ENCODE results near the gene TRIM31. TPM values are rescaled to one million over a fixed set of nuclear protein-coding genes. Genes with fewer than 3 reads are reported as not detected.

The TRIM31 gene
- not detected in 2 replicates for total RNA-seq

DNA sequence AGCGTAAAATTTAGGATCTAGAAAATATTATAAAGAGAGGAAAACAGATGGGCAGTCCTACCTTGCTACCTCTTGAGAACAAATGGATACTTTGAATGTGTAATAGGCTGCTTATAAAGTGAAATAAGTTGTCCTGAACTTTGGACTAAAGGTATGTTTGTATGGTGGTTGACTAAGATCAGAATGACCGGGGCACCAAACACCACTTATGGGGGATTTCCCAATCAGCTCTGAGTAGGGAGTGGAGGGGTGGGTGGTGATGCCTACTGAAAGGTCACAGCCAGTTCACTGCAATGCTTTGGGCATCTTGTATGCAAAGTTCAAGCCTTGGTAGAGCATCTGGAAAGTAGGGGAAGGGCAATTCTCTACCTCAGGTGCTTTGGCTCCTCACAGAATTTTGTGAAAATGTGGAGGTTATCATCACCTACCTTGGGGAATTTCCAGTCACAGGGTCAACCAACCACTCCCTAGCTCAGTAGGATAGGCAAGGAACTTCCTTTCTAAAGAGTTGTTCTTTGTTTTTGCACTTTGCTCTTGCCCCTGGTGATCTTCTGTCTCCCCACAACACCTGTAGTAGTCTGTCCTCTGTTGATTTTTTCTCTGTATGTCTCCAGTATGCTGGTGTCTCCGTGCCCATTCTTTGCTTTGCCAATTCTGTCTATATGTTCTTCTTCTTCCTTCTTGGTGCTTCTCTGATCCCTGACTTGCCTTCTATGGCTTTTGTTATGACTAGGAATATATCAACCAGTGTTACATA is at the start of gene TRIM31:
TSS of gene TRIM31 (minus strand) at position 88 of the 757 bp plus-strand sequence. CDS start 285 bp downstream, outside the sequence.

DNA sequence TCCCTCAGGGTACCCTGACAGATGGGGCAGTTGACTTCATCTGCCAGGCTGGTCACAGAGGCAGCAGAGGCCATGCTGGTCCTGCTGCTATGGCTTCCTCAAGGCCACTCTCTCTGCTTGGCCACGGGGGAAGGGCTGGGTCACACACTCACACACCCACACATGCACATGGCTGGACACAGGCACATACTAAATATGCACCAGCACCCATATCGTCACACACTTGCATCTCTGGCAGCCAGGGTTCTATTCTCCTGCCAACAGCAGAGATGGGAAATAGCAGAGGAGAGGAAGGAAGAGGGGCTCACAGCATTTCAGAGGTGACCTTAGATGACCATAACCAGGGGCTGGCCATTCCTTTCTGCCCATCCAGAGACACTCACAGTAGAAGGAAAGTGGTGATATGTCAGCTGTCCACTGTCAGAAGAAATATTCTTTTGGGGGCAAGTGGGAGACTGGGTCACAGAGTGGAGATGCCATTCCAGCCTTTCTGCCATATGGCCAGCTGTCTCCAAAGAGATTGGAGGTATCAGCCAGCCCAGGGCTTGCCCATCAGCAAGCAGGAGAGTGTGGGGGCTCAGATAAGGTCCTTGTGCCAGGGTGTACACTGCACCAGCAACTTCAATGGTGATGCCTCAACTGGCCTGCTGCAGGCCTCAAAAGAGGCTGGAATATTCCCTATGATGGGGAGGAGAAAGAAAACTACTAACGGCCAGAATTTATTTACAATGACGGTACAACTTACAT is 48.1 kb upstream of the TRIM31 start, which contains the start of gene TRIM10:
TSS of gene TRIM10 (minus strand) at position 427 of the 747 bp plus-strand sequence. CDS start at position 74, 353 bp downstream.

DNA sequence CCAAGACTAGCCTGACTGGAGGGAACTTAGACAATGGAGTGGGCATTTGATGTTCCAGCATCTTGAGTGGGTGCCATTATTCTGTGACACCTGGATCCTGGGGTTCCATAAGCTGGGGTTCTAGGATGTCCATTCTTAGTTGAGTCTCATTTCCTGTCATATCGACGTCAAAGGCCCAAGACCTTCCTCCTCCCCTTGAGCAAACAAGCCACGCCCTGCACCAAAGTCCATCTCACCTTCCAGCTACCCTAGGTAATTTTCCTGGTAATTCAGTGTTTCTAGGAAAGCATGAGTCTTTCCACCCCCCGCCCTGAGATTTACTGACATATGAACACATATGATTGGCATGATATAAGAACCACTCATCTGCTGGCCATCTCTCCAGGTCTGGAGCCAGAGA is 22.9 kb upstream of the TRIM31 start, which contains the start of gene TRIM40:
TSS of gene TRIM40 (plus strand) at position 384 of the 400 bp plus-strand sequence. CDS start 897 bp downstream, outside the sequence.

GRCh38 chr6:30075094-30075789 is 37.6 kb downstream of the TRIM31 start, which contains the start of gene RNF39:
RNF39 (minus strand) TSS chr6:30075769; CDS start chr6:30075585, 184 bp downstream.

DNA sequence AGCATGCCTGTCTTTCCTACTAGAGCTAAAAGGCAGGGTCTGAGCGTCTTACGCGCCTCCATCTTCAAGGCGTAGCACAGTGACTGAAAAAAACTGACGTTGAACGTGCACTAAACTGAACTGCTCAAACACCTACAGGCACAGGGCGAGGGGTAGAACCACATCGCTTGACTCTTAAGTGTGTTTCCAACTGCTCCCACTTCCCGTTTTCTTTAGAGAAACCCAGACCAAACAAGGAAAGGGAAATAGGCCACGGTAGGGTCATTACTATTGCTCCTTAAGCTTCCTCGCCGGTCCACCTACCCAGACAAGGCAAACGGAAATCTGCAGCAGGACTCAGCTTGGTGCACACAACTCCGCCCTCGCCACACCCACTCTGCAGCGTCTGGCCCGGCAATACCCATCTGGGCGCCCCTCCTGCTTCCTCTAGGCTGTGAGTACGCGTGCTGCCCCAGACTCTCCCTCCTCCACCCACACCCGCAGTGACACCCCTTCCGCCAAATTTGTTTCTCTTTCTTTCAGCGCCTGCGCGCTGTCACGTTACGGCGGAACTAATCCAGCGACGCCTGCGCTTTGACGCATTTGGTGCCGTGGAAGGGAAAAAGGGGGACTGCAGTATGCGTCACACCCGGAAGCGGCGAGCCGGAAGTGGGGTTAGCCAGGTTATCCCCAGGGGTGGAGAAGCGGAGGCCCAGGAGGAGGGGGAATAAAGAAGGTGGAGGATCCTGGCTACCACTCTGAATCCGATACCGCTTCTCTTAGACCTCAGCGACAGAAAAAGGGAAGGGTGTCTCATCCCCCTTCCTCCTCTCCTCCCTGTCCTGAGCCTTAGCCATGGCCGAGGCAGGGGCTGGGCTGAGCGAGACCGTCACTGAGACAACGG is 46.1 kb downstream of the TRIM31 start, which contains the start of gene PPP1R11:
TSS of gene PPP1R11 (plus strand) at position 622 of the 883 bp plus-strand sequence. CDS start at position 835, 213 bp downstream.

GRCh38 chr6:30061092-30061857 is 51.6 kb downstream of the TRIM31 start, which contains the start of gene POLR1H:
POLR1H (plus strand) TSS chr6:30061265; CDS start chr6:30061525, 260 bp downstream.

Other genes starting within 250 kb of the TRIM31 start
- gene HLA-A, start 170.6 kb downstream of the TRIM31 start, total RNA-seq = 592 and 1,002 TPM in 2 replicates
- gene POLR1H, start 51.8 kb downstream of the TRIM31 start, total RNA-seq = 25.9 and 45.5 TPM in 2 replicates
- gene PPP1R11, start 45.9 kb downstream of the TRIM31 start, total RNA-seq = 11.1 and 12.6 TPM in 2 replicates
- under 0.01 TPM in 1 of 2 replicates, not detected in the other for gene RNF39, start 37.3 kb downstream of the TRIM31 start, total RNA-seq
- not detected in 2 replicates for gene TRIM40, start 23.1 kb upstream of the TRIM31 start, total RNA-seq
- gene TRIM10, start 48.1 kb upstream of the TRIM31 start, total RNA-seq = not detected in 2 replicates
- not detected in 2 replicates for gene TRIM15, start 50.5 kb upstream of the TRIM31 start, total RNA-seq
- gene TRIM26, start 100.3 kb upstream of the TRIM31 start, total RNA-seq = 24.2 and 26.7 TPM in 2 replicates
- 9.6 and 10.0 TPM in 2 replicates for gene TRIM39, start 213.8 kb upstream of the TRIM31 start, total RNA-seq
- gene RPP21, start 232.1 kb upstream of the TRIM31 start, total RNA-seq = 16.1 and 19.7 TPM in 2 replicates